K562 (cell line): ENCODE results near the gene DCUN1D1. TPM values are rescaled to one million over a fixed set of nuclear protein-coding genes. Genes with fewer than 3 reads are reported as not detected.

ENCODE experiments used
- ARID1B ChIP-seq: fragments of 450-650 bp; IDR thresholded peaks from 2 replicates; pipeline ENCODE4 v1.6.1; 2016; ENCODE audit warnings: antibody characterized with exemption, mild to moderate bottlenecking, inconsistent platforms
- ATF4 ChIP-seq: fragments of 450-650 bp; formaldehyde crosslinking; IDR thresholded peaks from 2 replicates; pipeline ENCODE4 v1.4.0; 2022; ENCODE audit warnings: mild to moderate bottlenecking, moderate library complexity
- CBX5 ChIP-seq: IDR thresholded peaks from 2 replicates; pipeline ENCODE4 v1.6.1; 2014; ENCODE audit warnings: low read depth, borderline replicate concordance
- FOXP4 ChIP-seq: sonication (generic); formaldehyde crosslinking; IDR thresholded peaks from 2 replicates; pipeline ENCODE4 v1.8.0; 2022; ENCODE audit warnings: mild to moderate bottlenecking, missing genetic modification reagents, borderline replicate concordance
- GABPB1 ChIP-seq: sonication (generic); formaldehyde crosslinking; IDR thresholded peaks from 2 replicates; pipeline ENCODE4 v1.8.0; 2022; ENCODE audit warnings: mild to moderate bottlenecking, missing genetic modification reagents
- GATA2 ChIP-seq: sonication (generic); formaldehyde crosslinking; IDR thresholded peaks from 2 replicates; pipeline ENCODE4 v1.4.0; 2020; ENCODE audit warnings: mild to moderate bottlenecking, missing genetic modification reagents
- HNRNPL ChIP-seq: fragments of 200-400 bp; formaldehyde crosslinking; IDR thresholded peaks from 2 replicates; pipeline ENCODE4 v1.6.1; 2017; ENCODE audit warnings: low read depth, mild to moderate bottlenecking, low read length
- KDM2B ChIP-seq: fragments of 250-450 bp; sonication (Bioruptor Pico); IDR thresholded peaks from 2 replicates; pipeline ENCODE4 v1.8.0; 2021; ENCODE audit warnings: mild to moderate bottlenecking, moderate library complexity
- KLF1 ChIP-seq: fragments of 450-650 bp; IDR thresholded peaks from 2 replicates; pipeline ENCODE4 v1.6.1; 2016; ENCODE audit warnings: missing genetic modification characterization, missing compliant biosample characterization
- NEUROD1 ChIP-seq: fragments of 150-350 bp; IDR thresholded peaks from 2 replicates; pipeline ENCODE4 v1.6.1; 2014; ENCODE audit warnings: borderline replicate concordance, low read length, low read depth; ENCODE audit not compliant: partially characterized antibody
- RAD21 ChIP-seq, 2 experiments: fragments of 250-450 bp in 1 of 2; fragments of 450-650 bp in 1 of 2; sonication (Bioruptor Pico) in 1 of 2; formaldehyde crosslinking in 1 of 2; IDR thresholded peaks in 1 of 2; conservative IDR thresholded peaks in 1 of 2; 2 replicates each; pipeline versions ENCODE4 v1.4.0 to v1.8.0; 2020 to 2022; ENCODE audit warnings: mild to moderate bottlenecking in 2 of 2, moderate library complexity in 1 of 2
- RREB1 ChIP-seq: fragments of 250-450 bp; sonication (Bioruptor Pico); IDR thresholded peaks from 2 replicates; pipeline ENCODE4 v1.4.0; 2020
- TAL1 ChIP-seq: fragments of 450-650 bp; IDR thresholded peaks from 2 replicates; pipeline ENCODE4 v1.6.1; 2016; ENCODE audit warnings: mild to moderate bottlenecking
- ZBTB12 ChIP-seq: fragments of 250-450 bp; sonication (Bioruptor Pico); IDR thresholded peaks from 2 replicates; pipeline ENCODE4 v1.4.0; 2020
- ZBTB7A ChIP-seq: IDR thresholded peaks from 2 replicates; pipeline ENCODE4 v1.6.1; 2011; ENCODE audit warnings: low read depth, mild to moderate bottlenecking, low read length, moderate library complexity, borderline replicate concordance; ENCODE audit not compliant: control insufficient read depth
- ZNF212 ChIP-seq: fragments of 450-650 bp; formaldehyde crosslinking; IDR thresholded peaks from 2 replicates; pipeline ENCODE4 v1.4.0; 2020; ENCODE audit warnings: mild to moderate bottlenecking
- ZNF695 ChIP-seq: fragments of 450-650 bp; formaldehyde crosslinking; IDR thresholded peaks from 2 replicates; pipeline ENCODE4 v1.4.0; 2020; ENCODE audit warnings: mild to moderate bottlenecking, moderate library complexity
- ZNF778 ChIP-seq: fragments of 450-650 bp; formaldehyde crosslinking; IDR thresholded peaks from 2 replicates; pipeline ENCODE4 v1.4.0; 2020; ENCODE audit warnings: mild to moderate bottlenecking, moderate library complexity
- ZNF785 ChIP-seq: fragments of 250-450 bp; sonication (Bioruptor Pico); IDR thresholded peaks from 2 replicates; pipeline ENCODE4 v1.4.0; 2020; ENCODE audit warnings: mild to moderate bottlenecking
- polyA plus RNA-seq, 8 experiments: library from polyadenylated mRNA; depleted of rRNA in 4 of 8; stranded (reverse) in 5 of 8; unstranded in 3 of 8; fragments of >200 nt; fragmentation: Nextera tagmentation in 2 of 8; fragmentation: Illumina TruSeq in 1 of 8; extraction: Ambion mirVana in 2 of 8; extraction: Trizol in 1 of 8; gene quantifications; 2 replicates each; pipeline versions ENCODE4 v1.2.1 to v1.2.3, GENCODE V29; 2011 to 2014; ENCODE audit warnings: inconsistent platforms in 1 of 8, missing spikeins in 1 of 8
- total RNA-seq, 7 experiments: library from RNA; depleted of rRNA in 6 of 7; stranded (reverse); fragments of >200 nt in 6 of 7; fragmentation: Illumina TruSeq in 2 of 7; extraction: Trizol in 2 of 7; gene quantifications; 2 replicates each; pipeline versions ENCODE4 v1.2.1 to v1.2.3, GENCODE V29; 2011 to 2021; ENCODE audit warnings: low replicate concordance in 1 of 7

DCUN1D1 gene
- total and polyA plus RNA-seq, 9 of the 15 experiments (the other 6 are each of a cell fraction or from before 2014, with no cell fraction given) = 11.4 to 46.8 (median 28.2) TPM

GRCh38 chr3:182921665-182922355 lies 58.5 kb downstream of the DCUN1D1 start (continued):
- no peak for TF ChIP-seq RREB1 (CRISPR knock-in tag)
- no peak for TF ChIP-seq ZNF695 (CRISPR knock-in tag)
- no peak for TF ChIP-seq FOXP4 (CRISPR knock-in tag)
- no peak for TF ChIP-seq KLF1
- no peak for TF ChIP-seq ZBTB12 (CRISPR knock-in tag)
- TF ChIP-seq ZNF785 (CRISPR knock-in tag) = no peak
- no peak for TF ChIP-seq CBX5
- TF ChIP-seq NEUROD1 = no peak
- TF ChIP-seq RAD21 (CRISPR knock-in tag; conservative IDR thresholded peaks at IDR 0.05 in 1 of 2, IDR thresholded peaks at IDR 0.05 in 1 of 2) = no peak
- TF ChIP-seq HNRNPL = no peak
- peak; percentile 74 for TF ChIP-seq ARID1B
- no peak for TF ChIP-seq ZNF778
- no peak for TF ChIP-seq ZBTB7A
- TF ChIP-seq GABPB1 = no peak
- TF ChIP-seq TAL1 = peak; percentile 35; the same call in 1 of the 2 replicates
- TF ChIP-seq ZNF212 (CRISPR knock-in tag) = no peak
- TF ChIP-seq KDM2B (CRISPR knock-in tag) = no peak
- TF ChIP-seq GATA2 (CRISPR knock-in tag) = no peak
- TF ChIP-seq ATF4 (CRISPR knock-in tag) = peak; percentile 90
